HEK293 (cell line): Measurements from ENCODE around the gene KRT38.

ENCODE experiments used
- ZNF121 ChIP-seq: fragments of 450-650 bp; formaldehyde crosslinking; IDR thresholded peaks from 2 replicates; pipeline ENCODE4 v1.5.1; 2016; ENCODE audit warnings: missing biosample characterization, missing genetic modification characterization
- ZNF155 ChIP-seq: fragments of 450-650 bp; formaldehyde crosslinking; IDR thresholded peaks from 2 replicates; pipeline ENCODE4 v1.5.1; 2016; ENCODE audit warnings: missing biosample characterization, missing genetic modification characterization
- ZNF2 ChIP-seq: fragments of 450-650 bp; formaldehyde crosslinking; IDR thresholded peaks from 2 replicates; pipeline ENCODE4 v1.5.1; 2016; ENCODE audit warnings: missing biosample characterization, missing genetic modification characterization
- ZNF548 ChIP-seq: fragments of 450-650 bp; formaldehyde crosslinking; IDR thresholded peaks from 2 replicates; pipeline ENCODE4 v1.5.1; 2016; ENCODE audit warnings: missing biosample characterization, missing genetic modification characterization
- ZSCAN5A ChIP-seq: fragments of 450-650 bp; formaldehyde crosslinking; IDR thresholded peaks from 2 replicates; pipeline ENCODE4 v1.5.1; 2016; ENCODE audit warnings: missing biosample characterization, missing genetic modification characterization

The KRT38 gene

GRCh38 chr17:41386227-41386626 is 54.6 kb downstream of the KRT38 start (continued):
- TF ChIP-seq ZNF2 (tag by site-specific recombination) (no peak), ZNF121 (tag by site-specific recombination) (no peak), ZNF548 (tag by site-specific recombination) (no peak), ZSCAN5A (tag by site-specific recombination) (no peak), ZNF155 (tag by site-specific recombination) (no peak)
- TF ChIP-seq, all 188 proteins: peak for 3
